Stimulated activated naive CD4-positive, alpha-beta T cell treated with Interleukin-2 at 50 U/mL for 16 hours (primary cell): ENCODE data around the gene GPX3.

Experiments
- DNase-seq: peaks from one replicate; lab custom pipeline; 2025; lab: John Stamatoyannopoulos, UW

Gene GPX3

GRCh38 chr5:151014680-151015343 is 5.6 kb upstream of the GPX3 start:
- DNase-seq, result no peak

GRCh38 chr5:151015974-151016587 is 4.3 kb upstream of the GPX3 start:
- no peak for DNase-seq

DNA sequence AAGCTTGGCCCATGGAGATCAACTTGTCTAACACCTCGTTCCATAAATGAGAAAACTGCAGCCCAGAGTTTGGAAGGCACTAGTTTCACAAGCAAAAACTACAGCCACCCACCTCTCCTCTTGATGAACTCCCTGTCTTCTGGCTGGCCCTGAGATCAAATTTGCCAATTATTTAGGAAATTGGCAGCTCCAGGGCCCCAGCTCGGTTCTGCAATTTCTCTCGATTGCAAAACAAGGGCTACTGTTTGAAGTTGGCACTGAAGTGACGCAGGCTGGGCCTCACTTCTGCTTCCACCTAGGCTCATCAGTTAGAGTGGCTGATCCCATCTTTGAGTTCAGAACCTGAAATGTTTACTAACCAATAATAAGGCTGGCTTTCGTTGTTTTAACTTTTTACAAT is 3.7 kb upstream of the GPX3 start:
- no peak for DNase-seq

- no peak for DNase-seq
These were observed 2.5 kb upstream of the GPX3 start for GRCh38 chr5:151017897-151018296.

DNA sequence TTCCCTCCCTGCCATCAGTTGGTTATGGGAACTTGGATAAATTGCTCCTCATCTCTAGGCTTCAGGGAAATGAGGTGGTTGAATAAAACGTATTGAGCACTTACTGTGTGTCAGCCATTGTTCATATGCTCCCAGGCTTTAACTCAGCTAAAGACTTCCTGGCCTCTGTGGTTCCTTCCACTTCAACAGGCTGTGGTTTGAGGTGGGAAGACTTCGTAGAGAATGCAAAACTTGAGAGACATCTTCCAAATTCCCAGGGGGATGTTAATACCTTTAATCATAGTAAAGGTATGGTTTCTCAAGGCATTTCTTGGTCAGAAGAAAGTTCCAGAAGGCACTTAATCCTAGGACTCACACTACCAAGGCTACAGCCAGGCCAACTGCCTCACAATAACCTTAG is 1.5 kb upstream of the GPX3 start:
- DNase-seq, result no peak

- DNase-seq, result no peak
These were observed 1.1 kb upstream of the GPX3 start for GRCh38 chr5:151019331-151019730.

GRCh38 chr5:151021746-151022145 is 1.4 kb downstream of the GPX3 start:
- DNase-seq, result no peak

DNA sequence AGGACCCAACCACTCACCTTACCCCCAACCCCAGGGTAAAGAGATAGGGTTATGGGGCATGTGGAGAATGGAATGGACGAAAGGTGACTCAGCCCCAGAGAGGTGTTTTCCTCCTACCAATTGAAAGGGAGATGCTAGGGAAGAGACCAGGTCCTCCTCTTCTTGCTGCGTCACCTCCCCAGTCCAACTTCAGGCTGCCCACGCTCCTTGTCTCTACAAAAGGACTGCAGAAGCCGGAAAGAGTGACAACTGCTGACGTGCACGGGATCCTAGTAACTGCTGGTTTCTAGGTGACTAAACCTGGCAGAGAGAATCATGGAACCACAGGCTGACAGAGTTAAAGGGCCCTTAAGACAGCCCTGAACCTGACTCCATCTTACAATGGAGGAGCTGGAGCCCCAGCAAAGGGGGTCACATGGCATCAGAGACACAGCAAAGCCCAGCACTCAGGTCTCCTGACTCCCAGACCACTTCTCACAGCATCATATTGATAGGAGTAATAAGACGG is 2.2 kb downstream of the GPX3 start:
- peak; percentile 7 for DNase-seq

DNA sequence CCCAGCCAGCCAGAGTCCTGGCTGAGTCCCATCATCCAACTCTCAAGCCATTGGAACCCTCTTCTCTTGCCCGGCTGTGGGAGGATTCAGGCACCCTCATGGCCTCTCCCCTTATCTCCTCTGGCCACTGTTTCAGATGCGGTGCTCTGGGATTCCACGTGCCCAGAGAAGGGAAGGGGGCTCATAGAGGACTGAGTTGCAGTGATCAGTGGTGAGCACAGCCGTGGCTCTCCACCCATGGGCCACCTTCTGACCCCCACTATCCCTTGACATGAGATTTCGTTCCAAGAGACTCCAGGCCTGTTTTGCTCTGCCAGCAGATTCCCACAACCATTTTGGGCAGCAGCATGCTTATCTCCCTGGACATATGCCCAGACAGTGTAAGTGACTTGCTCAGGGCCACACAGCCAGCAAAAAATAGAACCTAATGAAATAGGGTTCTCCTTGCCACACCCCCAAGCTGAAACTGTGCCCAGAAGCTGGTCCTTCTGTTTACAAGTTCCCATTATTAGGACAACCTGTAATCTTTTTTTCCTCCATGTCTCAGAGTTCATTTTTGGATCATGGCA is 2.7 kb downstream of the GPX3 start:
- no peak for DNase-seq

- no peak for DNase-seq
These were observed 3.3 kb downstream of the GPX3 start for GRCh38 chr5:151023651-151024050.

- no peak for DNase-seq
These were observed 4.3 kb downstream of the GPX3 start for GRCh38 chr5:151024440-151025249.

- DNase-seq, result no peak
These were observed 4.8 kb downstream of the GPX3 start for GRCh38 chr5:151025250-151025606.

GRCh38 chr5:151026088-151026487 is 5.7 kb downstream of the GPX3 start:
- DNase-seq, result no peak

DNA sequence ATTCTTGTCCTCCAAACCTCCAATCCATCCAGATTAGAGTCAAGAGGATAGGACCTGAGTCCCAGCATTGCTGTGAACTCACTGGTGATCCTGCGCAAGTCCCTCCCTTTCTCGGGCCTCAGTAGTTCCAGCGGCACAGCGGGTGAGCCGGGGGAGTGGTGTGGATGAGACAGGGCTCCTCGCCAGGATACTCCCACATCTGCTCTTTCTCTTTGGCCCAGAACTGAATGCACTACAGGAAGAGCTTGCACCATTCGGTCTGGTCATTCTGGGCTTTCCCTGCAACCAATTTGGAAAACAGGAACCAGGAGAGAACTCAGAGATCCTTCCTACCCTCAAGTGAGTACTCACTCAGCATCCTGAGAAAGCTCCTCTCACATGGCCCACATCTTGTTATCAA is 6.3 kb downstream of the GPX3 start:
- DNase-seq, result no peak

DNA sequence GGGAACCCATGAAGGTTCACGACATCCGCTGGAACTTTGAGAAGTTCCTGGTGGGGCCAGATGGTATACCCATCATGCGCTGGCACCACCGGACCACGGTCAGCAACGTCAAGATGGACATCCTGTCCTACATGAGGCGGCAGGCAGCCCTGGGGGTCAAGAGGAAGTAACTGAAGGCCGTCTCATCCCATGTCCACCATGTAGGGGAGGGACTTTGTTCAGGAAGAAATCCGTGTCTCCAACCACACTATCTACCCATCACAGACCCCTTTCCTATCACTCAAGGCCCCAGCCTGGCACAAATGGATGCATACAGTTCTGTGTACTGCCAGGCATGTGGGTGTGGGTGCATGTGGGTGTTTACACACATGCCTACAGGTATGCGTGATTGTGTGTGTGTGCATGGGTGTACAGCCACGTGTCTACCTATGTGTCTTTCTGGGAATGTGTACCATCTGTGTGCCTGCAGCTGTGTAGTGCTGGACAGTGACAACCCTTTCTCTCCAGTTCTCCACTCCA is 7.6 kb downstream of the GPX3 start:
- DNase-seq, result no peak

- no peak for DNase-seq
These were observed 8.3 kb downstream of the GPX3 start for GRCh38 chr5:151028717-151029116.

DNA sequence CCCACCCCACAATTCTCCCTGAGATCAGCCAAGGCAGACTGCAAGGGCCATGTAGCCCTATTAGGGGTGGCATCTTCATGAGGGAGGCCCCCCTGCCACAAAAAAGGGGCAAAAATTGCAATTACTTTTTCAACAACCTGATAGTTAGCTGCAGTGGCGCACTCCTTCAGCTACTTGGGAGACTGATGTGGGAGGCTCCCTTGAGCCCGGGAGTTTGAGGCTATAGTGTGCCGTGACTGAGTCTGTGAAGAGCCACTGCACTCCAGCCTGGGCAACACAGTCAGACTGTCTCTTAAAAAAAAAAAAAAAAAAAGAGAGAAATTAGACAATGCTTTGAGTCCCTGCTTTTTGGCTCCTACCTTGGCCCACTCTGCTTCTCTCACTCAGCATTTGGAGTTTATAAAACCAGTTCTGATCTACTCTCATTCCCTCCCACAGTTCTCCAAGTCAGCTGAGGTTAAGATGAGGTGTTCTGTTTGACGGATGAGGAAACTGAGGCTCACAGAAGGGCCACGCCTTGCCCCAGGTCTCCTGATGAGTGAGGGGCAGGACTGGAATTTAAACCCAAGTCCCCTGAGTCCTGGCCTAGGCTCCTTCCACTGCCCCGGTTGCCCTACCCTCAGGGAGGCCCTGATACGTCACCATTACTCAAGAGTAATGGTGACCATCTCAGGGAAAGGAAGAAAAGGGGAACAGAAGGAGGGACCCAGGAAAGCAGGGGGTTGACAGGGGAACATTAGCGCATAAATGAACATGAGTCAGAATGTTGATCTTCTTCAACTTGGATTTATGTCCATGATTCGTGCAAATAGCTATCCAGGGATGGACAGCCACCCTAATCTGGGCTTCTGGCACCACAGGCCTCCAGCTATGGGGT is 9.0 kb downstream of the GPX3 start:
- DNase-seq, result no peak

DNA sequence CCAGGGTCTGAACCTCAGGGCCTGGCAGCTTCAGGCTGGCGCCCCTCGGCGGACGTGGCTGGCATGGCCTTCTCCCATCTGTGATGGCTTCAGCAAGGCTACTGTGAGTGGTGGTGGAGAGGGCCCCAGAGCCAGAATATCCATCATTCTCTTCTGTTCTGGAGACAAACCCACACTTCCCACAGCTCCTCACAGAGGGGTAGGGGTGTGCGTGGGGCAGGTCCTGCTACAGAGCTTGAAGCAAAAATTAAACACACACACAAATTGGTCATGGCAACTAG is 9.6 kb downstream of the GPX3 start:
- DNase-seq, result no peak

- DNase-seq, result no peak
These were observed 10.0 kb downstream of the GPX3 start for GRCh38 chr5:151030379-151030778.

DNA sequence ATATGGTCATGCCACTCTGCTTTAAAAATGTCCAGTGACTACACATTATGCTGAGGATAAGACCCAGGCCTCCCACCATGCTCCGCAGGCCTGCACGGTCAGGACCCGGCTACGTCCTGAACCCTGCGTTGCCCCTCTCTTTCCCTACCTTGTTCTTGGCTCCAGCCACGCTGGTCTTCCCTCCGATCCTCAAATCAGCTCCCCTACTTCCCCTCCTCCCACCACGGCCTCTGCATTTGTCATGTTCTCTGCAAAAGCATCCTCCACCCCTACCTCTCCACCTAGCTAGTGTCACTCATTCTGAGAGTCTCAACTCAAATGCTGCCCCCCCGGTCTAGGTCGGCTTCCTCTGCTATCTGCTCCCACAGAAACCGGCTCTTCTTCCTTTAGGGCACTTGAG is 11.2 kb downstream of the GPX3 start:
- no peak for DNase-seq

DNA sequence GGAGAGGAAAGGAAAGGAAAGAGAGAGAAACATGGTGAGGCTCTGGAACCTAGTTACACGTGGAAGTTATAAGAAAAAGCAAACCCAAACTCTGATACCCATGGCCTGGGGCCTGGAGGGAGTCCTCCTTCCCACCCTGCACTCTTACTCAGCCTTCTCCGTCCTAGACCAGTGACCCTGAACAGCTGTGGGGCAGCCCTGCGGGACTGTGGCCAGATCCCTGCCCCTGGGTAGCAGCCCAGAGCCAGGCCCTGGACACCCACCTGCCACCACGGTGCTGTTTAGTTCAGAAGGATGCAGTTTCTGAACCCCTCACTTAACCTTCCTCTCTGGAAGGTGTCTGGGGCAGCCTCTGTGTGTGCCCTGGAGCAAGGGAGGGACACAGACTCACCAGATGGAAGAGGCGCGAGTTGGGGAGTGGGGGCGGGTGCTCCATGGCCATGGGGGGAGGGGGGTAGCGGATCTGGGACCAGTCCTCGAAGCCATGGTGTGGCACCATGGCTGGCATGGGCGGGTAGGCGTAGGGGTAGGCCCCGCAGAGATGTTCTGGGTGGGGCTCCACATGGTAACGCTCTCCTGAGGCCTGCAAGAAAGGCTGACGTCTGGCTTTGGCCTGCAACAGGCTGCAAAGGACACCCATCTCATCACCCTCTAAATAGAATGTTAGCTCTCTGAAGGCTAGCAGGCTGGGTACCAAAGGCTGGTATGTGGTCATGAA is 13.0 kb downstream of the GPX3 start:
- DNase-seq, result no peak
